ENCODE results near the gene HINT1. TPM values are rescaled to one million over a fixed set of nuclear protein-coding genes. Genes with fewer than 3 reads are reported as not detected.

Gene HINT1
- total and polyA plus RNA-seq, 2 donors from 2014 or later: 220 to 583 TPM

DNA sequence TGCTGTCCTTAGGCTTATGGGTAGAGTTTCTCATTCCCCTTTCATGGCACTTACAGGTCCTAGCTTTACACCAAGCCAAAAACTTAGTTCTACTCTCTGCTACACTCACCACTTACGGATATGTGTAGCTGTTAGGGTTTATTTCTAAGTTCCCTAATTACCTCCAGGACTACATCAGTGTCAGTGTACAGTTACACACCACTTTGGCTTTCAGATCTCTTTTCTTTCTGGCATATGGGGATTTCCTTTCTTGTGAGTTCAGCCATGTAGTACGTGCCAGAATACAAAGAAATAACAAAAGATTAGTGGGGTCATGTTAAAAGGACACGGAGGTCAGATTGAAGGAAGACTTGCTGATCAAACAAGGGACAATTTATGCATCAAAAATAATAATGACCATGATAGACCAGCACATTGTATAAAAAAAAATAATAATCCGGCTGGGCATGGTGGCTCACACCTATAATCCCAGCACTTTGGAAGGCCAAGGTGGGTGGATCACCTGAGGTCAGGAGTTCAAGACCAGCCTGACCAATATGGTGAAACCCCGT, 47.5 kb upstream of the HINT1 start:
- TF ChIP-seq, protein P1, sequence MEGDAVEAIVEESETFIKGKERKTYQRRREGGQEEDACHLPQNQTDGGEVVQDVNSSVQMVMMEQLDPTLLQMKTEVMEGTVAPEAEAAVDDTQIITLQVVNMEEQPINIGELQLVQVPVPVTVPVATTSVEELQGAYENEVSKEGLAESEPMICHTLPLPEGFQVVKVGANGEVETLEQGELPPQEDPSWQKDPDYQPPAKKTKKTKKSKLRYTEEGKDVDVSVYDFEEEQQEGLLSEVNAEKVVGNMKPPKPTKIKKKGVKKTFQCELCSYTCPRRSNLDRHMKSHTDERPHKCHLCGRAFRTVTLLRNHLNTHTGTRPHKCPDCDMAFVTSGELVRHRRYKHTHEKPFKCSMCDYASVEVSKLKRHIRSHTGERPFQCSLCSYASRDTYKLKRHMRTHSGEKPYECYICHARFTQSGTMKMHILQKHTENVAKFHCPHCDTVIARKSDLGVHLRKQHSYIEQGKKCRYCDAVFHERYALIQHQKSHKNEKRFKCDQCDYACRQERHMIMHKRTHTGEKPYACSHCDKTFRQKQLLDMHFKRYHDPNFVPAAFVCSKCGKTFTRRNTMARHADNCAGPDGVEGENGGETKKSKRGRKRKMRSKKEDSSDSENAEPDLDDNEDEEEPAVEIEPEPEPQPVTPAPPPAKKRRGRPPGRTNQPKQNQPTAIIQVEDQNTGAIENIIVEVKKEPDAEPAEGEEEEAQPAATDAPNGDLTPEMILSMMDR (IDR thresholded peaks at IDR 0.05; ENCODE audit: borderline replicate concordance, extremely low read depth, insufficient read depth): no peak
- no peak for DNase-seq
- Histone ChIP-seq H3K27me3 (ENCODE audit: control insufficient read depth, insufficient read depth, low read length) (no peaks in the 10 kb centered on the region), H3K36me3 (ENCODE audit: control insufficient read depth in 2 of 3, insufficient read depth in 3 of 3, low read length in 3 of 3) (no peaks in the 10 kb centered on the region), H3K9ac (ENCODE audit: low read length in 3 of 3) (no peak overlapping the region), H3K4me3 (ENCODE audit: low read length in 3 of 3) (no peak overlapping the region), H3K4me1 (ENCODE audit: control insufficient read depth in 2 of 3, insufficient read depth in 2 of 3, low read depth in 1 of 3, low read length in 3 of 3) (no peaks in the 10 kb centered on the region), H3K9me3 (ENCODE audit: control insufficient read depth in 2 of 3, insufficient read depth in 1 of 3, low read length in 3 of 3) (no peaks in the 10 kb centered on the region), H3K27ac (ENCODE audit: low read depth in 2 of 2, low read length in 2 of 2) (no peak overlapping the region)
- FAIRE-seq: no peak
- intact Hi-C loops (cut with DNase I): no loop called here

DNA sequence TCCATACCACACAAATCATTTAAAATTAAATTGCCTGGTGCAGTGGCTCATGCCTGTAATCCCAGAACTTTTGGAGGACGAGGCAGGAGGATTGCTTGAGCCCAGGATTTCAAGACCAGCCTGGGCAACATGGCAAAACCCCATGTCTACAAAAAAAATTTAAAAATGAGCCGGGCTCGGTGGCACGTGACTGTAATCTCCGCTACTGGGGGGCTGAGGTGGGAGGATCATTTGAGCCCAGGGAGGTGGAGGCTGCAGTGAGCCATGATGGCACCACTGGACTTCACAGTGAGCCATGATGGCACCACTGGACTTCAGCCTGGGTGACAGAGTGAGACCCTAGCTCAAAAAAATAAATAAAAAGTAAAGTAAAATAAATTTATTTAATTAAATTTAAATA, 46.6 kb upstream of the HINT1 start:
- DNase-seq: no peak
- H3K36me3 ChIP-seq (ENCODE audit: control insufficient read depth in 2 of 3, insufficient read depth in 3 of 3, low read length in 3 of 3): no peaks in the 10 kb centered on the region
- TF ChIP-seq, protein P1 (IDR thresholded peaks at IDR 0.05; ENCODE audit: borderline replicate concordance, extremely low read depth, insufficient read depth): no peak
- H3K4me3 ChIP-seq (ENCODE audit: low read length in 3 of 3): no peak overlapping the region
- H3K27me3 ChIP-seq (ENCODE audit: control insufficient read depth, insufficient read depth, low read length): no peaks in the 10 kb centered on the region
- no peak overlapping the region for H3K9ac ChIP-seq (ENCODE audit: low read length in 3 of 3)
- FAIRE-seq: no peak
- no peak overlapping the region for H3K27ac ChIP-seq (ENCODE audit: low read depth in 2 of 2, low read length in 2 of 2)
- intact Hi-C loops (cut with DNase I): no loop called here
- no peaks in the 10 kb centered on the region for H3K9me3 ChIP-seq (ENCODE audit: control insufficient read depth in 2 of 3, insufficient read depth in 1 of 3, low read length in 3 of 3)
- no peaks in the 10 kb centered on the region for H3K4me1 ChIP-seq (ENCODE audit: control insufficient read depth in 2 of 3, insufficient read depth in 2 of 3, low read depth in 1 of 3, low read length in 3 of 3)

DNA sequence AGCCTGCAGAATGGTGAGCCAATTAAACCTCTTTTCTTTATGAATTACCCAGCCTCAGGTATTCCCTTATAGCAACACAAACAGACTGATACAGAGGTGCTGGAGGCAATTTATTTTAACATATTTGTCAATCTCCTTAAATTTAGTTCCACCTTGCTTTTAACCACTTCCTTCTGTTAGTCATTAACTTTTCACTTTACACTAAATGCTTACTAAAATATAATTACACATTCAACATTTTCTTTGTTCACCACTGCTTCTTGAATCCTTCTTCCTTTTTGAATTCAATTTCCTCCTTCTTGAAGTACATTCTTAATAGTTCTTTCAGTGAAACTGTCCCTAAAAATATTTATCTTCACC, 45.1 kb upstream of the HINT1 start:
- H3K27ac ChIP-seq (ENCODE audit: low read depth in 2 of 2, low read length in 2 of 2): no peak overlapping the region
- no peaks in the 10 kb centered on the region for H3K9me3 ChIP-seq (ENCODE audit: control insufficient read depth in 2 of 3, insufficient read depth in 1 of 3, low read length in 3 of 3)
- no peak for DNase-seq
- H3K4me1 ChIP-seq (ENCODE audit: control insufficient read depth in 2 of 3, insufficient read depth in 2 of 3, low read depth in 1 of 3, low read length in 3 of 3): no peaks in the 10 kb centered on the region
- no peak overlapping the region for H3K4me3 ChIP-seq (ENCODE audit: low read length in 3 of 3)
- intact Hi-C loops (cut with DNase I): no loop called here
- FAIRE-seq: no peak
- no peak overlapping the region for H3K9ac ChIP-seq (ENCODE audit: low read length in 3 of 3)
- no peaks in the 10 kb centered on the region for H3K27me3 ChIP-seq (ENCODE audit: control insufficient read depth, insufficient read depth, low read length)
- no peaks in the 10 kb centered on the region for H3K36me3 ChIP-seq (ENCODE audit: control insufficient read depth in 2 of 3, insufficient read depth in 3 of 3, low read length in 3 of 3)
- TF ChIP-seq, protein P1 (IDR thresholded peaks at IDR 0.05; ENCODE audit: borderline replicate concordance, extremely low read depth, insufficient read depth): no peak
